Muscle of arm (tissue), 12 donors: ENCODE measurements around the gene SRRM2. TPM values are rescaled to one million over a fixed set of nuclear protein-coding genes. Genes with fewer than 3 reads are reported as not detected.

Experiments used
- DNase-seq: peaks from one replicate; pipeline ENCODE4 v3.0.0-alpha.2; 2013
- polyA plus RNA-seq, 12 donors: library from polyadenylated mRNA; unstranded; fragments of 120-200 nt; gene quantifications; one replicate each; pipeline ENCODE4 v1.2.1, GENCODE V29; 2013; ENCODE audit not compliant: insufficient read length in 12 of 12

The SRRM2 gene
- polyA plus RNA-seq, 12 donors, result 311 to 1,481 (median 496) TPM

- no peak for DNase-seq
Observed at GRCh38 chr16:2785101-2785991, 32.9 kb downstream of the SRRM2 start.

GRCh38 chr16:2786061-2786825 lies 33.8 kb downstream of the SRRM2 start:
- DNase-seq, result no peak

- no peak for DNase-seq
Observed at GRCh38 chr16:2786826-2787151, 34.4 kb downstream of the SRRM2 start.

GRCh38 chr16:2787406-2787805 lies 35.0 kb downstream of the SRRM2 start, which contains the start of gene PRSS33:
Gene PRSS33 (minus strand): TSS chr16:2787560. CDS start chr16:2786547, 1,013 bp downstream.
- DNase-seq, result no peak

GRCh38 chr16:2787961-2788360 lies 35.5 kb downstream of the SRRM2 start:
- DNase-seq, result no peak

- no peak for DNase-seq
Observed at GRCh38 chr16:2790631-2791030, 38.2 kb downstream of the SRRM2 start.

- no peak for DNase-seq
Observed at GRCh38 chr16:2791174-2791573, 38.7 kb downstream of the SRRM2 start.

GRCh38 chr16:2792940-2793339 lies 40.5 kb downstream of the SRRM2 start:
- DNase-seq, result no peak

- DNase-seq, result no peak
Observed at GRCh38 chr16:2795395-2796143, 43.1 kb downstream of the SRRM2 start.

- DNase-seq, result no peak
Observed at GRCh38 chr16:2798723-2799204, 46.3 kb downstream of the SRRM2 start.

GRCh38 chr16:2799205-2799858 lies 46.9 kb downstream of the SRRM2 start:
- DNase-seq, result no peak

- no peak for DNase-seq
Observed at GRCh38 chr16:2799859-2800226, 47.4 kb downstream of the SRRM2 start.

GRCh38 chr16:2803545-2804195 lies 51.2 kb downstream of the SRRM2 start:
- no peak for DNase-seq

GRCh38 chr16:2804728-2805127 lies 52.3 kb downstream of the SRRM2 start:
- no peak for DNase-seq

GRCh38 chr16:2806286-2806685 lies 53.8 kb downstream of the SRRM2 start:
- DNase-seq, result no peak

GRCh38 chr16:2808181-2808580 lies 55.7 kb downstream of the SRRM2 start:
- DNase-seq, result no peak

- no peak for DNase-seq
Observed at GRCh38 chr16:2809149-2809760, 56.8 kb downstream of the SRRM2 start.

- DNase-seq, result no peak
Observed at GRCh38 chr16:2810651-2811050, 58.2 kb downstream of the SRRM2 start.

- DNase-seq, result no peak
Observed at GRCh38 chr16:2811703-2812471, 59.4 kb downstream of the SRRM2 start.

- no peak for DNase-seq
Observed at GRCh38 chr16:2813771-2814221, 61.4 kb downstream of the SRRM2 start.
